NCI-H1092 treated with DMSO at 0.1 percent for 48 hours (cell line): Measurements from ENCODE around the gene MAT1A.
"Not testable (repeated sequence)": the region's sequence is repeated elsewhere in the genome, so short reads cannot be mapped to it uniquely, and the experiment has no call there.

Experiments
- DNase-seq: peaks from one replicate; lab custom pipeline; 2025; lab: John Stamatoyannopoulos, UW

Gene MAT1A

GRCh38 chr10:80223031-80223419 lies 66.4 kb downstream of the MAT1A start:
- not testable (repeated sequence) for DNase-seq
